ENCODE data around the gene PARP6.

- TF ChIP-seq CTCF (IDR thresholded peaks at IDR 0.05) (peak; percentile 63 to 83 (median 70)), POLR2A (IDR thresholded peaks at IDR 0.05) (no peak)
Observed at GRCh38 chr15:72312605-72313447, 40.5 kb upstream of the PARP6 start.

All from upper lobe of left lung (tissue), 4 donors.